NB4 (cell line): ENCODE results near the gene PAX5.

Experiments
- TF ChIP-seq, protein P1 (sequence below): IDR thresholded peaks from one replicate; pipeline ENCODE4 v1.5.1; 2012; ENCODE audit warnings: low read depth, low read length
- TF ChIP-seq, protein P2 (sequence below): IDR thresholded peaks from 2 replicates; pipeline ENCODE4 v1.6.1; 2011; ENCODE audit warnings: low read depth, low read length

DNA sequence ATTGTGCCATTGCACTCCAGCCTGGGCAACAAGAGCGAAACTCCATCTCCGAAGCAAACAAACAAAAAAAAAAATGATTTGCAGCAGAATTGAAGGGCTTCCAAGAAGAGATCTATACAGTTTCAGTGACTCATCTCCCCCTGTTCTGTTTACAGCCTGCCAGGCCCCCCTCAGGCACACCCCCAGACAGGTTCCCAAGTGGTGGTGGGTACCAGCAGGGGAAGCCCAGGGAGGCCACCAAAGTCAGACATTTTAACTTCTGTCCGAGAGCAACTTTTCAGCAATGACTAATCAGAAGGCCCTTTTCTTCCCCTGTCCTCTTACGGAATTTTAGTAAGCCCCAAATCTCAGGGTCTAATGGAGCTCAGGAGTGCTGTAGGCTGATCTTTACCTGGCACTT, 98.7 kb downstream of the PAX5 start:
- TF ChIP-seq, protein P1, sequence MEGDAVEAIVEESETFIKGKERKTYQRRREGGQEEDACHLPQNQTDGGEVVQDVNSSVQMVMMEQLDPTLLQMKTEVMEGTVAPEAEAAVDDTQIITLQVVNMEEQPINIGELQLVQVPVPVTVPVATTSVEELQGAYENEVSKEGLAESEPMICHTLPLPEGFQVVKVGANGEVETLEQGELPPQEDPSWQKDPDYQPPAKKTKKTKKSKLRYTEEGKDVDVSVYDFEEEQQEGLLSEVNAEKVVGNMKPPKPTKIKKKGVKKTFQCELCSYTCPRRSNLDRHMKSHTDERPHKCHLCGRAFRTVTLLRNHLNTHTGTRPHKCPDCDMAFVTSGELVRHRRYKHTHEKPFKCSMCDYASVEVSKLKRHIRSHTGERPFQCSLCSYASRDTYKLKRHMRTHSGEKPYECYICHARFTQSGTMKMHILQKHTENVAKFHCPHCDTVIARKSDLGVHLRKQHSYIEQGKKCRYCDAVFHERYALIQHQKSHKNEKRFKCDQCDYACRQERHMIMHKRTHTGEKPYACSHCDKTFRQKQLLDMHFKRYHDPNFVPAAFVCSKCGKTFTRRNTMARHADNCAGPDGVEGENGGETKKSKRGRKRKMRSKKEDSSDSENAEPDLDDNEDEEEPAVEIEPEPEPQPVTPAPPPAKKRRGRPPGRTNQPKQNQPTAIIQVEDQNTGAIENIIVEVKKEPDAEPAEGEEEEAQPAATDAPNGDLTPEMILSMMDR = no peak
- TF ChIP-seq, protein P2, sequence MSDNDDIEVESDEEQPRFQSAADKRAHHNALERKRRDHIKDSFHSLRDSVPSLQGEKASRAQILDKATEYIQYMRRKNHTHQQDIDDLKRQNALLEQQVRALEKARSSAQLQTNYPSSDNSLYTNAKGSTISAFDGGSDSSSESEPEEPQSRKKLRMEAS = no peak
